ENCODE measurements around the gene SLC29A1.

The SLC29A1 gene

DNA sequence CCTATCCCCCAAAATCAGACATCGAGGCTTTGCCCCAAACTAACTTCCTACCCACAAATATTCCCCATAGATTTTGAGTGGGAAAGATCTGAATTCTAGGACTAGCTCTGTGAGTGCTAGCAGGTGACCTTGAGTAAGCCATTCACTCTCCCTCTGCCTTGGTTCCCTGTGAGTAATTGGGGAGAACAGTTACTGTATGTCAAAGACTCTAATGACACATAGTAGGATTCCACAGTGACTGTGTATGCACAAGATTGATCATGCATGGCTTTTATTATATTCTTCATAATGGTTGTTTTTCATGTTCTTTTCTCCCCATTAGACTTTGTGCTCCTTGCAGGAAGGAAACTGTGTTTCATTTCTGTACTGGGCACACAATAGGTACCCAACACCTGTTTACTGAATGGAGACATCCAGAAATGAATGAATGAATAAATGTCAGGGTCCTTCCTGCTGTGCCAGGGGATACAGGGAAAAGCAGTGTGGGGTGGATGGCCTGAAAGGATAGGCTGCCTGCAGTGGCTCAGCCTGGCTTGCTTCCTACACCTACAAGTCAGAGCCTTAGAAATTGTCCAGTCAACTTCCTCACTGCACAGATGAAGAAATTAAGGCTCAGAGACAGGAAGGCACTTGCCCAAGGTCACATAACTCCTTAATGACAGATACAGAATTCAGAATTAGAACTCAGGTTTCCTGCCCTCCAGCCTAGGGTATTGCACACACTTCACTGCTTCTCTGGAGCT, 46.0 kb downstream of the SLC29A1 start:
- TF ChIP-seq CTCF (IDR thresholded peaks at IDR 0.05; ENCODE audit: borderline replicate concordance, control extremely low read depth, extremely low read depth, insufficient read depth, missing control alignments): no peak
- in situ Hi-C loops (cut with MboI; ENCODE audit: low sequenced_read_pairs, unreplicated experiment): no loop called here

DNA sequence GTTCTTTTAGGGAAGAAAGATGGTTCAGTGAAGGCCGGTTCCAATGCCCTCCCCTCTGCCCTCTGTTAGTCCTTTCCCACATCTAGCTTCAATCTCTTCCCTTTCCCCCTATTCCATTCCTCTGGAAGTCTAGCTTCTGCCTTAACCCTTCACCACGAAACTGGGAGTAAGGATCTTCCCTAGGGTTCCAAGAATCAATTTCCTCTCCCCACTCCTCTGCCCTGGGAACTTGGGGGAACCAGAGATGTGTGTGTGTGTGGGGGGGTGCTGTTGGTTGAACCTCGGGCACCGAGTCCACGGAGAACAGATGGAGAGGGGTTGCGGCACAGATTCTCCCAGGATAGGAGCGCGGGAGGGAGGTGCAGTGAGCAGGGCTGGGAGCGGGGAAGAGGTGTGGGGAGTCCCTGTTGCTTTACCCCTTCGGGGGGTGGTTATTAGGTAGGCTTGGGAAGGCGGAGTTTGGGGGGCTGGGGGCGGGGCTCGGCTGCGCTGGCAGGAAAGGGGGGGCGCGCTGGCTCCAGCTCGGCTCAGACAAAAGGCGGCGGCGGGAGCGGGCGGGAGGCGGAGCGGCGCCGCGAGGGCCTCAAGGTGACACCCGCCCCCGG, 46.6 kb downstream of the SLC29A1 start, which contains the start of gene TMEM151B:
Gene TMEM151B, plus strand, starts transcription at position 530 of the 605 bp plus-strand sequence. CDS start 293 bp downstream, outside the sequence.
- no peak for DNase-seq (ENCODE audit: low spot score)
- in situ Hi-C loops (cut with MboI; ENCODE audit: low sequenced_read_pairs, unreplicated experiment): no loop called here
- TF ChIP-seq CTCF (IDR thresholded peaks at IDR 0.05; ENCODE audit: borderline replicate concordance, control extremely low read depth, extremely low read depth, insufficient read depth, missing control alignments): no peak

More for the DNA sequence above, 46.0 kb downstream of the SLC29A1 start:
- DNase-seq (ENCODE audit: low spot score): no peak

- no peak for DNase-seq (ENCODE audit: low spot score)
- no peak for TF ChIP-seq CTCF (IDR thresholded peaks at IDR 0.05; ENCODE audit: borderline replicate concordance, control extremely low read depth, extremely low read depth, insufficient read depth, missing control alignments)
- in situ Hi-C loops (cut with MboI; ENCODE audit: low sequenced_read_pairs, unreplicated experiment): no loop called here
Measured at GRCh38 chr6:44270526-44271405, 47.4 kb downstream of the SLC29A1 start.

DNA sequence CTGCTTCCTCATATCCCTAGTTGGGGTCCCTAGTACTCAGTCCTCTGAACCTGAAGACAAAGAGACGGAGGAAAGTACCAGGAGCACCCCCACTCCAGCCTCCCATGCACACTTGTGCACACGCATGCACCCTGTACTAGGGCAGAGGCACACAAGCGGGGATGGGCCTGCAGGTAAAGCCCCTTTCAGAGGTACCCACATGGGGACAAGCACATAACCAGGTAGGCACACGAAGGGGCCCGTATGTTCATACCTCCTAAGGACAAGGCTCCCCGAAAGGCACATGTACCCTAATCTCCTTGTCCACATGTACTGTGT, 48.0 kb downstream of the SLC29A1 start:
- TF ChIP-seq CTCF (IDR thresholded peaks at IDR 0.05; ENCODE audit: borderline replicate concordance, control extremely low read depth, extremely low read depth, insufficient read depth, missing control alignments): no peak
- DNase-seq (ENCODE audit: low spot score): no peak
- in situ Hi-C loops (cut with MboI; ENCODE audit: low sequenced_read_pairs, unreplicated experiment): no loop called here

GRCh38 chr6:44271914-44272313, 48.5 kb downstream of the SLC29A1 start:
- in situ Hi-C loops (cut with MboI; ENCODE audit: low sequenced_read_pairs, unreplicated experiment): no loop called here
- no peak for DNase-seq (ENCODE audit: low spot score)
- TF ChIP-seq CTCF (IDR thresholded peaks at IDR 0.05; ENCODE audit: borderline replicate concordance, control extremely low read depth, extremely low read depth, insufficient read depth, missing control alignments): no peak

DNA sequence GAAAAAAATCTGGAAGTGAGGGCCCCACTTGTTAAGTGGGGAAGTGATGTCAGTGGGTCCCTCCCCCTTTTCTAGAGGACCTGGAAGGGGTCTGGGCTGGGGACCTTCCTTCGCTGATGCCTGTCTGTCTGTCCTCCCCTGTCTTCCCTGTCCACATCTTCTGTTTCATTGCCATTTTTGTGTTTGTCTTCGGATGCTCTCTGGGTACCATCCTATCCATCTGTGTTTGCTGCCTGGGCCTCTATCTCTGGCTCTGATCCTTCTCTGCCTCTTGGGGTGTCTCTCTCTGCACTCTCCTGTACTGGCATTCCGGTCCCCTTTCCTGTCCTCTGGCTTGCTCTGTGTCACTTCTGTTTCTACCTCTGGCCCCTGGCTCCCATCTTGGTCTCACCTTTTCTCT, 49.1 kb downstream of the SLC29A1 start:
- in situ Hi-C loops (cut with MboI; ENCODE audit: low sequenced_read_pairs, unreplicated experiment): no loop called here
- TF ChIP-seq CTCF (IDR thresholded peaks at IDR 0.05; ENCODE audit: borderline replicate concordance, control extremely low read depth, extremely low read depth, insufficient read depth, missing control alignments): no peak
- DNase-seq (ENCODE audit: low spot score): no peak
